WTC11 (cell line): ENCODE results near the gene RSPRY1. TPM values are rescaled to one million over a fixed set of nuclear protein-coding genes. Genes with fewer than 3 reads are reported as not detected.

Source experiments
- ATAC-seq: fragments of 200-7000 bp; cut with Tn5 transposase; 2 replicates; pipeline ENCODE4 v1.10.0; 2021; ENCODE audit warnings: mild to moderate bottlenecking, moderate library complexity
- CTCF ChIA-PET: fragments of 300-600 bp; sonication (Branson Sonifier 250); formaldehyde crosslinking; loops from one replicate; lab custom pipeline; 2021; ENCODE audit warnings: antibody characterized with exemption; lab: Charles Lee
- POLR2A ChIA-PET: fragments of 350-600 bp; sonication (Branson Sonifier 250); formaldehyde crosslinking; loops from one replicate; lab custom pipeline; 2021; ENCODE audit warnings: antibody characterized with exemption; lab: Charles Lee
- DNase-seq: peaks from one replicate; pipeline ENCODE4 v3.0.0; 2021; ENCODE audit warnings: low spot score
- H3K27ac Mint-ChIP-seq: 2 replicates; pipeline ENCODE4 v1.8.0; 2021; ENCODE audit warnings: mixed read lengths
- H3K27me3 Mint-ChIP-seq: 2 replicates; pipeline ENCODE4 v1.8.0; 2021; ENCODE audit warnings: low read depth, mild to moderate bottlenecking, moderate library complexity, mixed read lengths
- H3K36me3 Mint-ChIP-seq: 2 replicates; pipeline ENCODE4 v1.8.0; 2021; ENCODE audit warnings: mixed read lengths
- H3K4me1 Mint-ChIP-seq: 2 replicates; pipeline ENCODE4 v1.8.0; 2022; ENCODE audit warnings: mixed read lengths
- H3K4me3 Mint-ChIP-seq: 2 replicates; pipeline ENCODE4 v1.8.0; 2021; ENCODE audit warnings: mild to moderate bottlenecking, moderate library complexity, mixed read lengths
- H3K9me3 Mint-ChIP-seq: 2 replicates; pipeline ENCODE4 v1.8.0; 2021; ENCODE audit warnings: mixed read lengths
- ATF1 ChIP-seq: sonication (generic); formaldehyde crosslinking; IDR thresholded peaks from 2 replicates; pipeline ENCODE4 v1.8.1; 2023; ENCODE audit warnings: mild to moderate bottlenecking, moderate library complexity, missing genetic modification reagents
- ATF2 ChIP-seq: sonication (generic); formaldehyde crosslinking; IDR thresholded peaks from 2 replicates; pipeline ENCODE4 v1.8.1; 2022; ENCODE audit warnings: low read depth, missing genetic modification reagents, borderline replicate concordance
- CBFB ChIP-seq: sonication (generic); formaldehyde crosslinking; IDR thresholded peaks from 2 replicates; pipeline ENCODE4 v1.8.1; 2022; ENCODE audit warnings: mild to moderate bottlenecking, low read depth, missing genetic modification reagents
- E2F4 ChIP-seq: sonication (generic); formaldehyde crosslinking; IDR thresholded peaks from 2 replicates; pipeline ENCODE4 v1.8.1; 2022; ENCODE audit warnings: low read depth, mild to moderate bottlenecking, moderate library complexity, missing genetic modification reagents, borderline replicate concordance
- FOXK1 ChIP-seq: sonication (generic); formaldehyde crosslinking; IDR thresholded peaks from 2 replicates; pipeline ENCODE4 v1.8.0; 2022; ENCODE audit warnings: mild to moderate bottlenecking, moderate library complexity, missing genetic modification reagents
- GRHL2 ChIP-seq: fragments of 250-450 bp; sonication (Bioruptor Pico); IDR thresholded peaks from 2 replicates; pipeline ENCODE4 v1.8.0; 2022; ENCODE audit warnings: mild to moderate bottlenecking, moderate library complexity; ENCODE audit not compliant: insufficient replicate concordance, severe bottlenecking
- HMGA2 ChIP-seq: fragments of 250-450 bp; sonication (Bioruptor Pico); IDR thresholded peaks from 2 replicates; pipeline ENCODE4 v1.4.0; 2021; ENCODE audit warnings: mild to moderate bottlenecking, moderate library complexity
- NR1H2 ChIP-seq: sonication (generic); formaldehyde crosslinking; IDR thresholded peaks from 2 replicates; pipeline ENCODE4 v1.9.0; 2021; ENCODE audit warnings: mild to moderate bottlenecking, moderate library complexity, missing genetic modification reagents
- PRRX2 ChIP-seq: fragments of 250-450 bp; sonication (Bioruptor Pico); IDR thresholded peaks from 2 replicates; pipeline ENCODE4 v1.8.0; 2021; ENCODE audit warnings: mild to moderate bottlenecking
- RELA ChIP-seq: sonication (generic); formaldehyde crosslinking; IDR thresholded peaks from 2 replicates; pipeline ENCODE4 v1.8.1; 2022; ENCODE audit warnings: missing genetic modification reagents, mild to moderate bottlenecking, borderline replicate concordance
- SMAD4 ChIP-seq: sonication (generic); formaldehyde crosslinking; IDR thresholded peaks from 2 replicates; pipeline ENCODE4 v1.8.0; 2022; ENCODE audit warnings: mild to moderate bottlenecking, missing genetic modification reagents
- ZMAT4 ChIP-seq: fragments of 250-450 bp; sonication (Bioruptor Pico); IDR thresholded peaks from 2 replicates; pipeline ENCODE4 v1.9.0; 2021; ENCODE audit warnings: mild to moderate bottlenecking
- ZNF232 ChIP-seq: sonication (generic); formaldehyde crosslinking; IDR thresholded peaks from 2 replicates; pipeline ENCODE4 v1.8.0; 2022; ENCODE audit warnings: mild to moderate bottlenecking, missing genetic modification reagents
- ZNF263 ChIP-seq: sonication (generic); formaldehyde crosslinking; IDR thresholded peaks from 2 replicates; pipeline ENCODE4 v1.8.1; 2022; ENCODE audit warnings: low read depth, mild to moderate bottlenecking, moderate library complexity, missing genetic modification reagents
- ZNF396 ChIP-seq: fragments of 250-450 bp; sonication (Bioruptor Pico); IDR thresholded peaks from 2 replicates; pipeline ENCODE4 v1.8.0; 2021; ENCODE audit warnings: mild to moderate bottlenecking, moderate library complexity, borderline replicate concordance
- ZNF512 ChIP-seq: sonication (generic); formaldehyde crosslinking; IDR thresholded peaks from 2 replicates; pipeline ENCODE4 v1.8.1; 2022; ENCODE audit warnings: missing genetic modification reagents, borderline replicate concordance
- total RNA-seq: library from RNA; stranded (reverse); gene quantifications from 3 replicates; pipeline ENCODE4 v1.2.3, GENCODE V29; 2021
- TF ChIP-seq, protein P1 (sequence below): sonication (generic); formaldehyde crosslinking; IDR thresholded peaks from 2 replicates; pipeline ENCODE4 v1.8.1; 2023; ENCODE audit warnings: mild to moderate bottlenecking, missing genetic modification reagents, moderate library complexity
- TF ChIP-seq, protein P2 (sequence below): sonication (generic); formaldehyde crosslinking; IDR thresholded peaks from 2 replicates; pipeline ENCODE4 v1.8.0; 2023; ENCODE audit warnings: missing genetic modification reagents, mild to moderate bottlenecking, borderline replicate concordance
- TF ChIP-seq, protein P3 (sequence below): sonication (generic); formaldehyde crosslinking; IDR thresholded peaks from 2 replicates; pipeline ENCODE4 v1.8.1; 2022; ENCODE audit warnings: mild to moderate bottlenecking, moderate library complexity, missing genetic modification reagents
- TF ChIP-seq, protein P4 (sequence below): sonication (generic); formaldehyde crosslinking; conservative IDR thresholded peaks from 2 replicates; pipeline ENCODE4 v1.8.1; 2023; ENCODE audit warnings: mild to moderate bottlenecking, low read depth, missing genetic modification reagents, moderate library complexity

RSPRY1 gene
- total RNA-seq, 1 experiment from 2014 or later, result 26.8 TPM

- Mint-ChIP-seq H3K4me1 (peaks cover 8% of the 10 kb centered on the region), H3K4me3 (no peak overlapping the region), H3K27ac (peak overlapping the region; percentile 9; the same call in 1 of the 2 replicates), H3K9me3 (peaks cover 6% of the 10 kb centered on the region; the same call in 1 of the 2 replicates), H3K36me3 (peaks cover 11% of the 10 kb centered on the region), H3K27me3 (no peaks in the 10 kb centered on the region)
- ATAC-seq (no peak), DNase-seq (no peak)
- TF ChIP-seq NR1H2 (CRISPR knock-in tag), result no peak
- TF ChIP-seq, protein P1, sequence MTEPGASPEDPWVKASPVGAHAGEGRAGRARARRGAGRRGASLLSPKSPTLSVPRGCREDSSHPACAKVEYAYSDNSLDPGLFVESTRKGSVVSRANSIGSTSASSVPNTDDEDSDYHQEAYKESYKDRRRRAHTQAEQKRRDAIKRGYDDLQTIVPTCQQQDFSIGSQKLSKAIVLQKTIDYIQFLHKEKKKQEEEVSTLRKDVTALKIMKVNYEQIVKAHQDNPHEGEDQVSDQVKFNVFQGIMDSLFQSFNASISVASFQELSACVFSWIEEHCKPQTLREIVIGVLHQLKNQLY (CRISPR knock-in tag), result no peak
- TF ChIP-seq, protein P2, sequence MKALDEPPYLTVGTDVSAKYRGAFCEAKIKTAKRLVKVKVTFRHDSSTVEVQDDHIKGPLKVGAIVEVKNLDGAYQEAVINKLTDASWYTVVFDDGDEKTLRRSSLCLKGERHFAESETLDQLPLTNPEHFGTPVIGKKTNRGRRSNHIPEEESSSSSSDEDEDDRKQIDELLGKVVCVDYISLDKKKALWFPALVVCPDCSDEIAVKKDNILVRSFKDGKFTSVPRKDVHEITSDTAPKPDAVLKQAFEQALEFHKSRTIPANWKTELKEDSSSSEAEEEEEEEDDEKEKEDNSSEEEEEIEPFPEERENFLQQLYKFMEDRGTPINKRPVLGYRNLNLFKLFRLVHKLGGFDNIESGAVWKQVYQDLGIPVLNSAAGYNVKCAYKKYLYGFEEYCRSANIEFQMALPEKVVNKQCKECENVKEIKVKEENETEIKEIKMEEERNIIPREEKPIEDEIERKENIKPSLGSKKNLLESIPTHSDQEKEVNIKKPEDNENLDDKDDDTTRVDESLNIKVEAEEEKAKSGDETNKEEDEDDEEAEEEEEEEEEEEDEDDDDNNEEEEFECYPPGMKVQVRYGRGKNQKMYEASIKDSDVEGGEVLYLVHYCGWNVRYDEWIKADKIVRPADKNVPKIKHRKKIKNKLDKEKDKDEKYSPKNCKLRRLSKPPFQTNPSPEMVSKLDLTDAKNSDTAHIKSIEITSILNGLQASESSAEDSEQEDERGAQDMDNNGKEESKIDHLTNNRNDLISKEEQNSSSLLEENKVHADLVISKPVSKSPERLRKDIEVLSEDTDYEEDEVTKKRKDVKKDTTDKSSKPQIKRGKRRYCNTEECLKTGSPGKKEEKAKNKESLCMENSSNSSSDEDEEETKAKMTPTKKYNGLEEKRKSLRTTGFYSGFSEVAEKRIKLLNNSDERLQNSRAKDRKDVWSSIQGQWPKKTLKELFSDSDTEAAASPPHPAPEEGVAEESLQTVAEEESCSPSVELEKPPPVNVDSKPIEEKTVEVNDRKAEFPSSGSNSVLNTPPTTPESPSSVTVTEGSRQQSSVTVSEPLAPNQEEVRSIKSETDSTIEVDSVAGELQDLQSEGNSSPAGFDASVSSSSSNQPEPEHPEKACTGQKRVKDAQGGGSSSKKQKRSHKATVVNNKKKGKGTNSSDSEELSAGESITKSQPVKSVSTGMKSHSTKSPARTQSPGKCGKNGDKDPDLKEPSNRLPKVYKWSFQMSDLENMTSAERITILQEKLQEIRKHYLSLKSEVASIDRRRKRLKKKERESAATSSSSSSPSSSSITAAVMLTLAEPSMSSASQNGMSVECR (CRISPR knock-in tag), result no peak
- TF ChIP-seq, protein P3, sequence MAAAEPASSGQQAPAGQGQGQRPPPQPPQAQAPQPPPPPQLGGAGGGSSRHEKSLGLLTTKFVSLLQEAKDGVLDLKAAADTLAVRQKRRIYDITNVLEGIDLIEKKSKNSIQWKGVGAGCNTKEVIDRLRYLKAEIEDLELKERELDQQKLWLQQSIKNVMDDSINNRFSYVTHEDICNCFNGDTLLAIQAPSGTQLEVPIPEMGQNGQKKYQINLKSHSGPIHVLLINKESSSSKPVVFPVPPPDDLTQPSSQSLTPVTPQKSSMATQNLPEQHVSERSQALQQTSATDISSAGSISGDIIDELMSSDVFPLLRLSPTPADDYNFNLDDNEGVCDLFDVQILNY (CRISPR knock-in tag), result no peak
- no peak for TF ChIP-seq ZNF396 (CRISPR knock-in tag)
- TF ChIP-seq ZNF512 (CRISPR knock-in tag), result no peak
- TF ChIP-seq, protein P4, sequence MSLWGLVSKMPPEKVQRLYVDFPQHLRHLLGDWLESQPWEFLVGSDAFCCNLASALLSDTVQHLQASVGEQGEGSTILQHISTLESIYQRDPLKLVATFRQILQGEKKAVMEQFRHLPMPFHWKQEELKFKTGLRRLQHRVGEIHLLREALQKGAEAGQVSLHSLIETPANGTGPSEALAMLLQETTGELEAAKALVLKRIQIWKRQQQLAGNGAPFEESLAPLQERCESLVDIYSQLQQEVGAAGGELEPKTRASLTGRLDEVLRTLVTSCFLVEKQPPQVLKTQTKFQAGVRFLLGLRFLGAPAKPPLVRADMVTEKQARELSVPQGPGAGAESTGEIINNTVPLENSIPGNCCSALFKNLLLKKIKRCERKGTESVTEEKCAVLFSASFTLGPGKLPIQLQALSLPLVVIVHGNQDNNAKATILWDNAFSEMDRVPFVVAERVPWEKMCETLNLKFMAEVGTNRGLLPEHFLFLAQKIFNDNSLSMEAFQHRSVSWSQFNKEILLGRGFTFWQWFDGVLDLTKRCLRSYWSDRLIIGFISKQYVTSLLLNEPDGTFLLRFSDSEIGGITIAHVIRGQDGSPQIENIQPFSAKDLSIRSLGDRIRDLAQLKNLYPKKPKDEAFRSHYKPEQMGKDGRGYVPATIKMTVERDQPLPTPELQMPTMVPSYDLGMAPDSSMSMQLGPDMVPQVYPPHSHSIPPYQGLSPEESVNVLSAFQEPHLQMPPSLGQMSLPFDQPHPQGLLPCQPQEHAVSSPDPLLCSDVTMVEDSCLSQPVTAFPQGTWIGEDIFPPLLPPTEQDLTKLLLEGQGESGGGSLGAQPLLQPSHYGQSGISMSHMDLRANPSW (CRISPR knock-in tag), result no peak
- no peak for TF ChIP-seq GRHL2
- TF ChIP-seq ZMAT4 (CRISPR knock-in tag), result no peak
- TF ChIP-seq RELA (CRISPR knock-in tag), result no peak
- no peak for TF ChIP-seq SMAD4 (CRISPR knock-in tag)
- no peak for TF ChIP-seq ATF2 (CRISPR knock-in tag)
- TF ChIP-seq ZNF232 (CRISPR knock-in tag), result no peak
- TF ChIP-seq ZNF263, result no peak
- no peak for TF ChIP-seq CBFB (CRISPR knock-in tag)
- no peak for TF ChIP-seq HMGA2 (CRISPR knock-in tag)
- no peak for TF ChIP-seq ATF1 (CRISPR knock-in tag)
- no peak for TF ChIP-seq E2F4
- TF ChIP-seq FOXK1 (CRISPR knock-in tag), result no peak
- no peak for TF ChIP-seq PRRX2 (CRISPR knock-in tag)
- CTCF ChIA-PET, result interaction anchor here (1.2 kb wide), 1 partner anchor 9 kb away, joined by 3 read pairs; no protein-coding TSS in a partner anchor
- POLR2A ChIA-PET, result no interaction called here
Measured at GRCh38 chr16:57196286-57196685, 10.2 kb downstream of the RSPRY1 start.
